GM18867 (cell line): ENCODE data around the gene PPIE.

Experiments
- ATAC-seq: cut with Tn5 transposase; IDR thresholded peaks from one replicate; pipeline ENCODE4 v1.9.1; 2021; ENCODE audit warnings: mild to moderate bottlenecking, moderate library complexity; ENCODE audit not compliant: unreplicated experiment

PPIE gene

DNA sequence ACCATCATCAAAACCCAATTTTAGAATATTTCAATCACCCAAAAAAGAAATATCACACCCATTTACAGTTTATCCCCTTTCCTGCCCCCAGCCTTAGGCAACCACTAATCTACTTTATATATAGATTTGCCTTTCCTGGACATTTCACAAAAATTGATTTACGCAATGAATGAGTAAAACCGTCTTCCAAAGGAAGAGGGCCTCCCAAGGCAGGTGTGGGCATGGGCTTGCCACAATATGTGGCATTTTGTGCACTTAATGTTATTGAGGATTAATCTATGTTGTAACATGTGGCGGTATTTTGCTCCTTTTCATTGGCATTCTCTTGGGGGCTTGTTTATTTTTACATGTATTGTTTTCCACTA lies 61.8 kb downstream of the PPIE start:
- no peak for ATAC-seq

DNA sequence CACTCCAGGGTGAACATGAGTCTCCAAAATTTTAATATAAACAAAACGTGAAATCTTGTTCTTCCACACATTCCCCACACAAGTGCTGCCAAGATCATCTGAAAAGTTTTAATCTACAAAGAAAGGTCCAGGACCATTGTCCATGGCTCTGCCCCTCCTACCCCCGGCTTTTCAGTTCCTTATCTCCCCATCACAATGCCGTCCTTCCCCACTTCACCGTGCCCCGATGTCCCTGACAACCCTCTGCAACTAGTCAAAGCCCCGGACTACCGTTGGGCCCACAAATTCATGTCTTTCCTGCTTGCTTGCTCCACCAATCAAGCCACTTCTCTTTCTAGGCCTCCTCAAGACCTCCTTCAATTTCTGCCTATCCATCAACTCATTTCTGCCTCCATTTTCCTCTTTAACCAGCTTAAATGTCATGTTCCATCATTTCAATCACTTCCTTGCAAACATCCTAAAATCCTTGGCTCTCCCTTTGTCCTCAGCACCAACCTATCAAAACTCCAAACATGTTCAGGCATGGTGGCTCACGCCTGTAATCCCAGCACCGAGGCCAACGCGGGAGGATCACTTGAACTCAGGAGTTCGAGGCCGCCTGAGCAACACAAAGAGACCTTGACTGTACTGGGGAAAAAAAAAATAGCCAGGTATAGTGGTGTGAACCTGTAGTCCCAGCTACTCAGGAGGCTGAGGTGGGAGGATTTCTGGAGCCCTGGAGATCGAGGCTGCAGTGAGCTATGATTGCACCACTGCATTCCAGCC lies 64.0 kb downstream of the PPIE start:
- ATAC-seq: no peak

DNA sequence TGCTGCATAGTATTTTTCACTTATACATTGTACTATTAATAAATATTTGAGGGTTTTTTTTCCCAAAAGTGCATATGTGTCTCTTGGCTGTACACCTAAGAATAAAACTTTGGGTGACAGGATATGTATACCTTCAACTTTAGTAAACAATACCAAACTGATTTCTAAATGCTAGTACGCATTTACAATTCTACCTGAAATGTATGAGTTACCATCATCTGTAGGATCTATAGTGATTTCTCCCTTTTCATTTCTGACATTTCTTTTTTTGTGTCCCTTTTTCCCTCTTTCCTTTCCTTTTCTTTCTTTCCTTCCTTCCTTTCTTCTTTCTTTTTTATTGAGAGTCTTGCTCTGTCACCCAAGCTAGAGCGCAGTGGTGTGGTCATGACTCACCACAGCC lies 66.7 kb downstream of the PPIE start:
- ATAC-seq: no peak

DNA sequence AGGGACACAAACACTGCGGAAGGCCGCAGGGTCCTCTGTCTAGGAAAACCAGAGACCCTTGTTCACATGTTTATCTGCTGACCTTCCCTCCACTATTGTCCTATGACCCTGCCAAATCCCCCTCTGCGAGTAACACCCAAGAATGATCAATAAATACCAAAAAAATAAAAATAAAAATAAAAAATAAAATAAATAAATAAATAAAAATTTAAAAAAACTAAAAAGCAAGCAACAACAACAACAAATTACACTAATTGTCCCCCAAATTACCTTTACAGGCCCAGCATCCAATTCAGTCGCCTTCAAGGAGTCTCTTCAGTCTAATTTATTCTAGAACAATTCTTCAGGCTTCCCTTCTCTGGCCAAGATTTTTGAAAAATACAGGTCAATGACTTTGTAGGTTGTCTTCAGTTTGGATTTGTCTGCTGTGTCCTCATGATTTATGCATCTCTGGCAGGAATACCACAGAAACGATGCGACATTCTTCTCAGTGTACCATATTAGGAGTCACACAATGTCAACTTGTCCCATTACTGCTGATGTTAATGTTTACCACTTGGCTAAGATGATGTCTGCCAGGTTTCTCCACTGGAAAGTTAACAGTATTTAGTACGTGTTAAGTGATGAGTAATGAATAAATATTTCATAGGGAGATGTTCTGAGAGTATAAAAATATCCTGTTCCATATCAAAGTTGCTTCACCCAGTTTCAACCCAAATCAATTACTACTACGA lies 70.3 kb downstream of the PPIE start:
- no peak for ATAC-seq

DNA sequence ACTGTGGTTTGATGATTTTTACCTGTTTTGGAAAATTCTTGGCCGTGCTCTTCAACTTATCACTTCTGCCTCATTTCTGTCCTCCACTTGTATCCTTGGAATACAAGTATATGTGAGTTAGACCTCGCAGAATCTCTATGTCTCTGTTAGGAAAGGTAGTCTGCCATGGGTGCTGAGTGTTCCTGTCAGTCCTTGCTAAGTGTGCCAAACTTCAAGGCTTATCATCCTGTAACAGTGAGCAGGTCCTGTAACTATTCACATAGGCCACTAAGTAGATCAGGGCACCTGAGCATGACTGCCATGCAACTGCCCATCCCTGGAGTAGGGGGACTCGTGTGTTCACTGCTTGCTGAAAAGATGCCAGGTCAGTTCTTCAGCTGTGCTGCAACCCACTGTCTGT lies 74.2 kb downstream of the PPIE start:
- ATAC-seq: no peak
